WTC11 (cell line): ENCODE data around the gene MAP1B. TPM values are rescaled to one million over a fixed set of nuclear protein-coding genes. Genes with fewer than 3 reads are reported as not detected.

ENCODE experiments used
- ATAC-seq: fragments of 200-7000 bp; cut with Tn5 transposase; 2 replicates; pipeline ENCODE4 v1.10.0; 2021; ENCODE audit warnings: mild to moderate bottlenecking, moderate library complexity
- CTCF ChIA-PET: fragments of 300-600 bp; sonication (Branson Sonifier 250); formaldehyde crosslinking; loops from one replicate; lab custom pipeline; 2021; ENCODE audit warnings: antibody characterized with exemption; lab: Charles Lee
- POLR2A ChIA-PET: fragments of 350-600 bp; sonication (Branson Sonifier 250); formaldehyde crosslinking; loops from one replicate; lab custom pipeline; 2021; ENCODE audit warnings: antibody characterized with exemption; lab: Charles Lee
- DNase-seq: peaks from one replicate; pipeline ENCODE4 v3.0.0; 2021; ENCODE audit warnings: low spot score
- H3K27ac Mint-ChIP-seq: 2 replicates; pipeline ENCODE4 v1.8.0; 2021; ENCODE audit warnings: mixed read lengths
- H3K27me3 Mint-ChIP-seq: 2 replicates; pipeline ENCODE4 v1.8.0; 2021; ENCODE audit warnings: low read depth, mild to moderate bottlenecking, moderate library complexity, mixed read lengths
- H3K36me3 Mint-ChIP-seq: 2 replicates; pipeline ENCODE4 v1.8.0; 2021; ENCODE audit warnings: mixed read lengths
- H3K4me1 Mint-ChIP-seq: 2 replicates; pipeline ENCODE4 v1.8.0; 2022; ENCODE audit warnings: mixed read lengths
- H3K4me3 Mint-ChIP-seq: 2 replicates; pipeline ENCODE4 v1.8.0; 2021; ENCODE audit warnings: mild to moderate bottlenecking, moderate library complexity, mixed read lengths
- H3K9me3 Mint-ChIP-seq: 2 replicates; pipeline ENCODE4 v1.8.0; 2021; ENCODE audit warnings: mixed read lengths
- FOXK1 ChIP-seq: sonication (generic); formaldehyde crosslinking; IDR thresholded peaks from 2 replicates; pipeline ENCODE4 v1.8.0; 2022; ENCODE audit warnings: mild to moderate bottlenecking, moderate library complexity, missing genetic modification reagents
- FOXP1 ChIP-seq: sonication (generic); formaldehyde crosslinking; IDR thresholded peaks from 2 replicates; pipeline ENCODE4 v1.8.0; 2022; ENCODE audit warnings: missing genetic modification reagents, mild to moderate bottlenecking, moderate library complexity, borderline replicate concordance
- GABPB1 ChIP-seq: sonication (generic); formaldehyde crosslinking; IDR thresholded peaks from 2 replicates; pipeline ENCODE4 v1.8.1; 2023; ENCODE audit warnings: mild to moderate bottlenecking, missing genetic modification reagents
- JAZF1 ChIP-seq: fragments of 250-450 bp; sonication (Bioruptor Pico); IDR thresholded peaks from 2 replicates; pipeline ENCODE4 v1.9.0; 2021; ENCODE audit warnings: moderate library complexity, mild to moderate bottlenecking, inconsistent platforms
- MAX ChIP-seq: sonication (generic); formaldehyde crosslinking; IDR thresholded peaks from 2 replicates; pipeline ENCODE4 v1.8.0; 2022; ENCODE audit warnings: mild to moderate bottlenecking, missing genetic modification reagents
- NFATC4 ChIP-seq: fragments of 250-450 bp; sonication (Bioruptor Pico); IDR thresholded peaks from 2 replicates; pipeline ENCODE4 v1.9.0; 2021; ENCODE audit warnings: mild to moderate bottlenecking
- NFYB ChIP-seq: sonication (generic); formaldehyde crosslinking; conservative IDR thresholded peaks from 2 replicates; pipeline ENCODE4 v1.8.0; 2022; ENCODE audit warnings: low read depth, missing genetic modification reagents
- NR2C2 ChIP-seq: sonication (generic); formaldehyde crosslinking; IDR thresholded peaks from 2 replicates; pipeline ENCODE4 v1.8.0; 2022; ENCODE audit warnings: mild to moderate bottlenecking, missing genetic modification reagents
- NR3C1 ChIP-seq: sonication (generic); formaldehyde crosslinking; conservative IDR thresholded peaks from 2 replicates; pipeline ENCODE4 v1.8.1; 2023; ENCODE audit warnings: low read depth, mild to moderate bottlenecking, missing genetic modification reagents
- RORB ChIP-seq: fragments of 250-450 bp; sonication (Bioruptor Pico); IDR thresholded peaks from 2 replicates; pipeline ENCODE4 v1.9.0; 2021; ENCODE audit warnings: mild to moderate bottlenecking
- SMAD3 ChIP-seq: sonication (generic); formaldehyde crosslinking; IDR thresholded peaks from 2 replicates; pipeline ENCODE4 v1.8.0; 2022; ENCODE audit warnings: missing genetic modification reagents, mild to moderate bottlenecking, borderline replicate concordance
- STAT6 ChIP-seq: sonication (generic); formaldehyde crosslinking; conservative IDR thresholded peaks from 2 replicates; pipeline ENCODE4 v1.8.1; 2023; ENCODE audit warnings: mild to moderate bottlenecking, low read depth, missing genetic modification reagents, moderate library complexity
- TEAD1 ChIP-seq: sonication (generic); formaldehyde crosslinking; IDR thresholded peaks from 2 replicates; pipeline ENCODE4 v1.8.0; 2022; ENCODE audit warnings: mild to moderate bottlenecking, missing genetic modification reagents
- ZNF138 ChIP-seq: sonication (generic); formaldehyde crosslinking; conservative IDR thresholded peaks from 2 replicates; pipeline ENCODE4 v1.8.1; 2022; ENCODE audit warnings: mild to moderate bottlenecking, moderate library complexity, missing genetic modification reagents
- ZNF263 ChIP-seq: sonication (generic); formaldehyde crosslinking; IDR thresholded peaks from 2 replicates; pipeline ENCODE4 v1.8.1; 2022; ENCODE audit warnings: low read depth, mild to moderate bottlenecking, moderate library complexity, missing genetic modification reagents
- ZNF512 ChIP-seq: sonication (generic); formaldehyde crosslinking; IDR thresholded peaks from 2 replicates; pipeline ENCODE4 v1.8.1; 2022; ENCODE audit warnings: missing genetic modification reagents, borderline replicate concordance
- ZNF671 ChIP-seq: fragments of 250-450 bp; sonication (Bioruptor Pico); IDR thresholded peaks from 2 replicates; pipeline ENCODE4 v1.8.0; 2021; ENCODE audit warnings: mild to moderate bottlenecking
- total RNA-seq: library from RNA; stranded (reverse); gene quantifications from 3 replicates; pipeline ENCODE4 v1.2.3, GENCODE V29; 2021
- TF ChIP-seq, protein P1 (sequence below): sonication (generic); formaldehyde crosslinking; IDR thresholded peaks from 2 replicates; pipeline ENCODE4 v1.8.1; 2022; ENCODE audit warnings: low read depth, mild to moderate bottlenecking, moderate library complexity, missing genetic modification reagents, borderline replicate concordance
- TF ChIP-seq, protein P2 (sequence below): fragments of 250-450 bp; sonication (Bioruptor Pico); IDR thresholded peaks from 2 replicates; pipeline ENCODE4 v1.9.0; 2021; ENCODE audit warnings: mild to moderate bottlenecking
- TF ChIP-seq, protein P3 (sequence below): sonication (generic); formaldehyde crosslinking; conservative IDR thresholded peaks from 2 replicates; pipeline ENCODE4 v1.8.1; 2022; ENCODE audit warnings: mild to moderate bottlenecking, missing genetic modification reagents
- TF ChIP-seq, protein P4 (sequence below): sonication (generic); formaldehyde crosslinking; IDR thresholded peaks from 2 replicates; pipeline ENCODE4 v1.8.0; 2023; ENCODE audit warnings: missing genetic modification reagents
- TF ChIP-seq, protein P5 (sequence below): sonication (generic); formaldehyde crosslinking; IDR thresholded peaks from 2 replicates; pipeline ENCODE4 v1.8.1; 2023; ENCODE audit warnings: mild to moderate bottlenecking, missing genetic modification reagents, moderate library complexity

MAP1B gene
- total RNA-seq, 1 experiment from 2014 or later: 95.0 TPM

GRCh38 chr5:72194846-72195245 lies 87.6 kb downstream of the MAP1B start:
- no peak for ATAC-seq
- CTCF ChIA-PET: no interaction called here

DNA sequence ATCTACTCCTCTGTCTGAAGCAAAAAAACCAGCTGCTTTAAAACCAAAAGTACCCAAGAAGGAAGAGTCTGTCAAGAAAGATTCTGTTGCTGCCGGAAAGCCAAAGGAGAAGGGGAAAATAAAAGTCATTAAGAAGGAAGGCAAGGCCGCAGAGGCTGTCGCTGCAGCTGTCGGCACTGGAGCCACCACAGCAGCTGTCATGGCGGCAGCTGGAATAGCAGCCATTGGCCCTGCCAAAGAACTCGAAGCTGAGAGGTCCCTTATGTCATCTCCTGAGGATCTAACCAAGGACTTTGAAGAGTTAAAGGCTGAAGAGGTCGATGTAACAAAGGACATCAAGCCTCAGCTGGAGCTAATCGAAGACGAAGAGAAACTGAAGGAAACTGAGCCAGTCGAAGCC lies 88.3 kb downstream of the MAP1B start:
- ChIA-PET CTCF (no interaction called here), POLR2A (interaction anchor here (0.7 kb wide), 1 partner anchor 181 kb away, joined by 3 read pairs; no protein-coding TSS in a partner anchor)
- Mint-ChIP-seq H3K27ac (no peak overlapping the region), H3K9me3 (peaks cover 28% of the 10 kb centered on the region), H3K4me1 (peaks cover 3% of the 10 kb centered on the region; the same call in 1 of the 2 replicates), H3K4me3 (no peak overlapping the region), H3K27me3 (no peaks in the 10 kb centered on the region), H3K36me3 (peaks cover 70% of the 10 kb centered on the region)
- DNase-seq (no peak), ATAC-seq (no peak)
- TF ChIP-seq MAX (no peak), NR3C1 (CRISPR knock-in tag) (no peak), NFYB (CRISPR knock-in tag) (no peak), RORB (no peak), FOXP1 (no peak), ZNF263 (no peak), SMAD3 (CRISPR knock-in tag) (no peak), JAZF1 (CRISPR knock-in tag) (no peak)
- TF ChIP-seq, protein P1, sequence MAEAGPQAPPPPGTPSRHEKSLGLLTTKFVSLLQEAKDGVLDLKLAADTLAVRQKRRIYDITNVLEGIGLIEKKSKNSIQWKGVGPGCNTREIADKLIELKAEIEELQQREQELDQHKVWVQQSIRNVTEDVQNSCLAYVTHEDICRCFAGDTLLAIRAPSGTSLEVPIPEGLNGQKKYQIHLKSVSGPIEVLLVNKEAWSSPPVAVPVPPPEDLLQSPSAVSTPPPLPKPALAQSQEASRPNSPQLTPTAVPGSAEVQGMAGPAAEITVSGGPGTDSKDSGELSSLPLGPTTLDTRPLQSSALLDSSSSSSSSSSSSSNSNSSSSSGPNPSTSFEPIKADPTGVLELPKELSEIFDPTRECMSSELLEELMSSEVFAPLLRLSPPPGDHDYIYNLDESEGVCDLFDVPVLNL (CRISPR knock-in tag): no peak
- TF ChIP-seq, protein P2, sequence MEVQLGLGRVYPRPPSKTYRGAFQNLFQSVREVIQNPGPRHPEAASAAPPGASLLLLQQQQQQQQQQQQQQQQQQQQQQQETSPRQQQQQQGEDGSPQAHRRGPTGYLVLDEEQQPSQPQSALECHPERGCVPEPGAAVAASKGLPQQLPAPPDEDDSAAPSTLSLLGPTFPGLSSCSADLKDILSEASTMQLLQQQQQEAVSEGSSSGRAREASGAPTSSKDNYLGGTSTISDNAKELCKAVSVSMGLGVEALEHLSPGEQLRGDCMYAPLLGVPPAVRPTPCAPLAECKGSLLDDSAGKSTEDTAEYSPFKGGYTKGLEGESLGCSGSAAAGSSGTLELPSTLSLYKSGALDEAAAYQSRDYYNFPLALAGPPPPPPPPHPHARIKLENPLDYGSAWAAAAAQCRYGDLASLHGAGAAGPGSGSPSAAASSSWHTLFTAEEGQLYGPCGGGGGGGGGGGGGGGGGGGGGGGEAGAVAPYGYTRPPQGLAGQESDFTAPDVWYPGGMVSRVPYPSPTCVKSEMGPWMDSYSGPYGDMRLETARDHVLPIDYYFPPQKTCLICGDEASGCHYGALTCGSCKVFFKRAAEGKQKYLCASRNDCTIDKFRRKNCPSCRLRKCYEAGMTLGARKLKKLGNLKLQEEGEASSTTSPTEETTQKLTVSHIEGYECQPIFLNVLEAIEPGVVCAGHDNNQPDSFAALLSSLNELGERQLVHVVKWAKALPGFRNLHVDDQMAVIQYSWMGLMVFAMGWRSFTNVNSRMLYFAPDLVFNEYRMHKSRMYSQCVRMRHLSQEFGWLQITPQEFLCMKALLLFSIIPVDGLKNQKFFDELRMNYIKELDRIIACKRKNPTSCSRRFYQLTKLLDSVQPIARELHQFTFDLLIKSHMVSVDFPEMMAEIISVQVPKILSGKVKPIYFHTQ (CRISPR knock-in tag): no peak
- TF ChIP-seq, protein P3, sequence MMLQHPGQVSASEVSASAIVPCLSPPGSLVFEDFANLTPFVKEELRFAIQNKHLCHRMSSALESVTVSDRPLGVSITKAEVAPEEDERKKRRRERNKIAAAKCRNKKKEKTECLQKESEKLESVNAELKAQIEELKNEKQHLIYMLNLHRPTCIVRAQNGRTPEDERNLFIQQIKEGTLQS: no peak

More at GRCh38 chr5:72194846-72195245, 87.6 kb downstream of the MAP1B start:
- H3K9me3 Mint-ChIP-seq: peaks cover 28% of the 10 kb centered on the region
- H3K4me3 Mint-ChIP-seq: no peak overlapping the region
- DNase-seq: no peak
- TF ChIP-seq GABPB1 (CRISPR knock-in tag): no peak
- TF ChIP-seq, protein P4, sequence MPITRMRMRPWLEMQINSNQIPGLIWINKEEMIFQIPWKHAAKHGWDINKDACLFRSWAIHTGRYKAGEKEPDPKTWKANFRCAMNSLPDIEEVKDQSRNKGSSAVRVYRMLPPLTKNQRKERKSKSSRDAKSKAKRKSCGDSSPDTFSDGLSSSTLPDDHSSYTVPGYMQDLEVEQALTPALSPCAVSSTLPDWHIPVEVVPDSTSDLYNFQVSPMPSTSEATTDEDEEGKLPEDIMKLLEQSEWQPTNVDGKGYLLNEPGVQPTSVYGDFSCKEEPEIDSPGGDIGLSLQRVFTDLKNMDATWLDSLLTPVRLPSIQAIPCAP (CRISPR knock-in tag): no peak
- TF ChIP-seq MAX: no peak
- TF ChIP-seq ZNF138 (CRISPR knock-in tag): no peak
- TF ChIP-seq ZNF671 (CRISPR knock-in tag): no peak
- no peak for TF ChIP-seq STAT6 (CRISPR knock-in tag)
- no peak for TF ChIP-seq NR2C2 (CRISPR knock-in tag)
- TF ChIP-seq ZNF512 (CRISPR knock-in tag): no peak
- no peak for TF ChIP-seq FOXK1 (CRISPR knock-in tag)
- TF ChIP-seq NFYB (CRISPR knock-in tag): no peak
- TF ChIP-seq, protein P5, sequence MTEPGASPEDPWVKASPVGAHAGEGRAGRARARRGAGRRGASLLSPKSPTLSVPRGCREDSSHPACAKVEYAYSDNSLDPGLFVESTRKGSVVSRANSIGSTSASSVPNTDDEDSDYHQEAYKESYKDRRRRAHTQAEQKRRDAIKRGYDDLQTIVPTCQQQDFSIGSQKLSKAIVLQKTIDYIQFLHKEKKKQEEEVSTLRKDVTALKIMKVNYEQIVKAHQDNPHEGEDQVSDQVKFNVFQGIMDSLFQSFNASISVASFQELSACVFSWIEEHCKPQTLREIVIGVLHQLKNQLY: no peak
- TF ChIP-seq TEAD1 (CRISPR knock-in tag): no peak
- no peak for TF ChIP-seq NFATC4 (CRISPR knock-in tag)
- TF ChIP-seq FOXP1: no peak
- peaks cover 71% of the 10 kb centered on the region for H3K36me3 Mint-ChIP-seq
- H3K4me1 Mint-ChIP-seq: peaks cover 3% of the 10 kb centered on the region; the same call in 1 of the 2 replicates
- no peak overlapping the region for H3K27ac Mint-ChIP-seq
- no peaks in the 10 kb centered on the region for H3K27me3 Mint-ChIP-seq
- POLR2A ChIA-PET: no interaction called here
